CD4-positive, alpha-beta T cell treated with Interleukin-6 at 100 ng/mL for 8 hours (primary cell): ENCODE data around the gene NEU4.
"Not testable (repeated sequence)": the region's sequence is repeated elsewhere in the genome, so short reads cannot be mapped to it uniquely, and the experiment has no call there.

Source experiments
- DNase-seq: peaks from one replicate; pipeline ENCODE4 v3.0.0-alpha.2; 2020; ENCODE audit warnings: mixed read lengths, low spot score

The NEU4 gene

GRCh38 chr2:241799522-241800197 is 9.3 kb upstream of the NEU4 start:
- no peak for DNase-seq

- DNase-seq = not testable (repeated sequence)
Observed at GRCh38 chr2:241800198-241800903, 8.6 kb upstream of the NEU4 start.

- no peak for DNase-seq
Observed at GRCh38 chr2:241801611-241802420, 7.2 kb upstream of the NEU4 start.

- no peak for DNase-seq
Observed at GRCh38 chr2:241802421-241803318, 6.3 kb upstream of the NEU4 start.

- DNase-seq = no peak
Observed at GRCh38 chr2:241803387-241804325, 5.3 kb upstream of the NEU4 start.

GRCh38 chr2:241804326-241805229 is 4.4 kb upstream of the NEU4 start:
- no peak for DNase-seq

- not testable (repeated sequence) for DNase-seq
Observed at GRCh38 chr2:241806217-241806616, 2.8 kb upstream of the NEU4 start.

- DNase-seq = no peak
Observed at GRCh38 chr2:241808051-241808720, 807 bp upstream of the NEU4 start.

GRCh38 chr2:241809383-241810306 is 652 bp downstream of the NEU4 start:
- DNase-seq = no peak

GRCh38 chr2:241810307-241811200 is 1.6 kb downstream of the NEU4 start:
- no peak for DNase-seq

- DNase-seq = no peak
Observed at GRCh38 chr2:241811201-241811951, 2.4 kb downstream of the NEU4 start.

GRCh38 chr2:241811952-241812729 is 3.1 kb downstream of the NEU4 start:
- DNase-seq = no peak

- no peak for DNase-seq
Observed at GRCh38 chr2:241812730-241813643, 4.0 kb downstream of the NEU4 start.
